HEK293 (cell line): ENCODE data around the gene SLC35C1.

Experiments
- CTCF ChIA-PET: fragments of 350-600 bp; formaldehyde crosslinking; extraction: SDS; loops from one replicate; lab custom pipeline; 2021; ENCODE audit warnings: antibody characterized with exemption; lab: Yijun Ruan, JAX
- POLR2A ChIA-PET: fragments of 300-600 bp; formaldehyde crosslinking; extraction: SDS; loops from one replicate; lab custom pipeline; 2020; ENCODE audit warnings: antibody characterized with exemption, inconsistent platforms; lab: Yijun Ruan, JAX
- H3K27ac ChIP-seq: fragments of 200-500 bp; sonication (Bioruptor generic); 2 replicates; pipeline ENCODE4 v1.5.1; 2014; ENCODE audit warnings: low read depth, low read length, control low read depth, inconsistent platforms; ENCODE audit errors: extremely low read depth
- H3K36me3 ChIP-seq, 2 experiments: fragments of 200-500 bp in 1 of 2; sonication (Bioruptor generic) in 1 of 2; 1 replicate in 1 of 2; 2 replicates in 1 of 2; pipeline ENCODE4 v1.5.1; 2014 to 2017; ENCODE audit warnings: inconsistent platforms in 2 of 2, low read length in 2 of 2; ENCODE audit not compliant: control insufficient read depth in 2 of 2, insufficient read depth in 1 of 2
- H3K4me1 ChIP-seq: fragments of 200-500 bp; sonication (Bioruptor generic); 2 replicates; pipeline ENCODE4 v1.5.1; 2014; ENCODE audit warnings: mild to moderate bottlenecking, low read length, inconsistent platforms; ENCODE audit not compliant: control insufficient read depth, insufficient read depth
- H3K4me3 ChIP-seq: 2 replicates; pipeline ENCODE4 v1.5.1; 2011; ENCODE audit warnings: low read depth, mild to moderate bottlenecking, control low read depth, low read length, moderate library complexity
- H3K9me3 ChIP-seq: fragments of 200-500 bp; sonication (Bioruptor generic); 2 replicates; pipeline ENCODE4 v1.5.1; 2014; ENCODE audit warnings: low read depth, low read length, inconsistent platforms; ENCODE audit not compliant: control insufficient read depth, insufficient read depth
- HOXA7 ChIP-seq: sonication (generic); formaldehyde crosslinking; IDR thresholded peaks from 2 replicates; pipeline ENCODE4 v1.8.1; 2022; ENCODE audit warnings: missing genetic modification reagents, borderline replicate concordance
- IKZF3 ChIP-seq: fragments of 450-650 bp; IDR thresholded peaks from 2 replicates; pipeline ENCODE4 v1.5.0; 2018; ENCODE audit warnings: missing biosample characterization, mild to moderate bottlenecking, missing genetic modification characterization, moderate library complexity
- OVOL3 ChIP-seq: fragments of 450-650 bp; formaldehyde crosslinking; IDR thresholded peaks from 2 replicates; pipeline ENCODE4 v1.5.1; 2016; ENCODE audit warnings: missing biosample characterization, missing genetic modification characterization
- REPIN1 ChIP-seq: fragments of 450-650 bp; formaldehyde crosslinking; IDR thresholded peaks from 2 replicates; pipeline ENCODE4 v1.5.1; 2017; ENCODE audit warnings: missing biosample characterization, missing genetic modification characterization, low read depth
- ZNF169 ChIP-seq: fragments of 450-650 bp; formaldehyde crosslinking; IDR thresholded peaks from 2 replicates; pipeline ENCODE4 v1.5.1; 2016; ENCODE audit warnings: missing biosample characterization, missing genetic modification characterization
- ZNF214 ChIP-seq: fragments of 450-650 bp; formaldehyde crosslinking; IDR thresholded peaks from 2 replicates; pipeline ENCODE4 v1.5.1; 2017; ENCODE audit warnings: missing biosample characterization, mild to moderate bottlenecking, missing genetic modification characterization, borderline replicate concordance
- ZNF324 ChIP-seq: fragments of 450-650 bp; formaldehyde crosslinking; IDR thresholded peaks from 2 replicates; pipeline ENCODE4 v1.5.1; 2016; ENCODE audit warnings: missing biosample characterization, missing genetic modification characterization
- ZNF354C ChIP-seq: fragments of 450-650 bp; formaldehyde crosslinking; IDR thresholded peaks from 2 replicates; pipeline ENCODE4 v1.5.1; 2016; ENCODE audit warnings: missing biosample characterization, missing genetic modification characterization, low read depth, borderline replicate concordance
- ZNF391 ChIP-seq: fragments of 450-650 bp; formaldehyde crosslinking; IDR thresholded peaks from 2 replicates; pipeline ENCODE4 v1.5.1; 2016; ENCODE audit warnings: low read depth, missing biosample characterization, missing genetic modification characterization, borderline replicate concordance
- ZNF404 ChIP-seq: fragments of 450-650 bp; formaldehyde crosslinking; IDR thresholded peaks from 2 replicates; pipeline ENCODE4 v1.5.1; 2017; ENCODE audit warnings: missing biosample characterization, missing genetic modification characterization
- ZNF473 ChIP-seq: fragments of 450-650 bp; formaldehyde crosslinking; IDR thresholded peaks from 2 replicates; pipeline ENCODE4 v1.5.1; 2017; ENCODE audit warnings: missing biosample characterization, missing genetic modification characterization
- ZNF558 ChIP-seq: fragments of 450-650 bp; formaldehyde crosslinking; IDR thresholded peaks from 2 replicates; pipeline ENCODE4 v1.5.1; 2016; ENCODE audit warnings: missing biosample characterization, missing genetic modification characterization
- ZNF600 ChIP-seq: fragments of 450-650 bp; formaldehyde crosslinking; IDR thresholded peaks from 2 replicates; pipeline ENCODE4 v1.5.1; 2016; ENCODE audit warnings: missing biosample characterization, missing genetic modification characterization
- ZNF624 ChIP-seq: fragments of 450-650 bp; formaldehyde crosslinking; IDR thresholded peaks from 2 replicates; pipeline ENCODE4 v1.5.1; 2017; ENCODE audit warnings: missing biosample characterization, missing genetic modification characterization
- ZNF660 ChIP-seq: fragments of 450-650 bp; IDR thresholded peaks from 2 replicates; pipeline ENCODE4 v1.5.1; 2018; ENCODE audit warnings: missing biosample characterization, mild to moderate bottlenecking, missing genetic modification characterization
- ZNF670 ChIP-seq: fragments of 450-650 bp; formaldehyde crosslinking; IDR thresholded peaks from 2 replicates; pipeline ENCODE4 v1.5.1; 2016; ENCODE audit warnings: missing biosample characterization, missing genetic modification characterization, low read depth
- TF ChIP-seq, protein P1 (sequence below): fragments of 450-650 bp; formaldehyde crosslinking; IDR thresholded peaks from 2 replicates; pipeline ENCODE4 v1.5.1; 2016; ENCODE audit warnings: missing biosample characterization, missing genetic modification characterization
- TF ChIP-seq, protein P2 (sequence below): fragments of 450-650 bp; formaldehyde crosslinking; IDR thresholded peaks from 2 replicates; pipeline ENCODE4; 2016; ENCODE audit warnings: missing biosample characterization, missing genetic modification characterization
- TF ChIP-seq, protein P3 (sequence below): IDR thresholded peaks from 2 replicates; pipeline ENCODE4 v1.6.1; 2011; ENCODE audit warnings: mild to moderate bottlenecking, low read depth, low read length, borderline replicate concordance
- TF ChIP-seq, protein P4 (sequence below): fragments of 450-650 bp; formaldehyde crosslinking; IDR thresholded peaks from 2 replicates; pipeline ENCODE4 v1.5.1; 2016; ENCODE audit warnings: missing biosample characterization, missing genetic modification characterization

SLC35C1 gene

DNA sequence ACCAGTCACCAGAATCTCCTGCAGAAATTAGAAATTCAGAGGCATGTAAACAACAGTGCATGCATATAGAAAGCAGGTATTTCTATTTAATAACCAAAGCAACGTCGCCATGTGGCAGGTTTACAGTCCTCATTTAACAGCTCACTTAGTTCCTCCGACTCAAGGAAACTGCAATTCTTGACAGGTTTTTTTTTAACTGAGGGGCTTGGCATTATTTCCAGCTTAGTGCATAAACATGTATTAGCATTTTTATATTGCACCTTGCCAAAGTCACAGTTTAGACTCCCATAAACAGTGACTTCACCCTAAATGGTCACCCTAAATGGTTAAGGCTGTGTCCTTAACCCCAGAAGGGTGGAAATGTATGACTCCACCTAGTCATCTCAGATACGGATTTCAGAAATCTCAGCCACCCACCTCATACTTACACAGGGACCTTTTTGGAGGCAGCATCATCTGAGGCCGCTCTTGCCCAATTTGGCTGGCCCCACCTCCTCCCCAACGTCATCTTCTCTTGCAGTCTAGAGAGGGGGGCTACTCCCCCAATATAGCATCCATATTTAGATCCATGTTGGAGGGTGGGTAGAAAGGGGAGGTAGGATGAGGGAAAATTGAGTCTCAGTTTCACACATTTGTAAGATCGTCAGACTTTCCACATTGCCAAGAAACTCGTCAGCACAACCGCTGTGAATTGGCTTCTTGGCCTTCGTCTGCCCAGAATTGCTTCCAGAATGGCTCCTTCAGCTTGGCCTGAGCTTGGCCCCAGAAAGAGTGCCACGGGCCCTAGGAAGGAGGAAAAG lies 31.8 kb upstream of the SLC35C1 start (continued):
- TF ChIP-seq, protein P1, sequence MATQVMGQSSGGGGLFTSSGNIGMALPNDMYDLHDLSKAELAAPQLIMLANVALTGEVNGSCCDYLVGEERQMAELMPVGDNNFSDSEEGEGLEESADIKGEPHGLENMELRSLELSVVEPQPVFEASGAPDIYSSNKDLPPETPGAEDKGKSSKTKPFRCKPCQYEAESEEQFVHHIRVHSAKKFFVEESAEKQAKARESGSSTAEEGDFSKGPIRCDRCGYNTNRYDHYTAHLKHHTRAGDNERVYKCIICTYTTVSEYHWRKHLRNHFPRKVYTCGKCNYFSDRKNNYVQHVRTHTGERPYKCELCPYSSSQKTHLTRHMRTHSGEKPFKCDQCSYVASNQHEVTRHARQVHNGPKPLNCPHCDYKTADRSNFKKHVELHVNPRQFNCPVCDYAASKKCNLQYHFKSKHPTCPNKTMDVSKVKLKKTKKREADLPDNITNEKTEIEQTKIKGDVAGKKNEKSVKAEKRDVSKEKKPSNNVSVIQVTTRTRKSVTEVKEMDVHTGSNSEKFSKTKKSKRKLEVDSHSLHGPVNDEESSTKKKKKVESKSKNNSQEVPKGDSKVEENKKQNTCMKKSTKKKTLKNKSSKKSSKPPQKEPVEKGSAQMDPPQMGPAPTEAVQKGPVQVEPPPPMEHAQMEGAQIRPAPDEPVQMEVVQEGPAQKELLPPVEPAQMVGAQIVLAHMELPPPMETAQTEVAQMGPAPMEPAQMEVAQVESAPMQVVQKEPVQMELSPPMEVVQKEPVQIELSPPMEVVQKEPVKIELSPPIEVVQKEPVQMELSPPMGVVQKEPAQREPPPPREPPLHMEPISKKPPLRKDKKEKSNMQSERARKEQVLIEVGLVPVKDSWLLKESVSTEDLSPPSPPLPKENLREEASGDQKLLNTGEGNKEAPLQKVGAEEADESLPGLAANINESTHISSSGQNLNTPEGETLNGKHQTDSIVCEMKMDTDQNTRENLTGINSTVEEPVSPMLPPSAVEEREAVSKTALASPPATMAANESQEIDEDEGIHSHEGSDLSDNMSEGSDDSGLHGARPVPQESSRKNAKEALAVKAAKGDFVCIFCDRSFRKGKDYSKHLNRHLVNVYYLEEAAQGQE (tag by site-specific recombination): no peak
- TF ChIP-seq REPIN1: no peak
- TF ChIP-seq, protein P2, sequence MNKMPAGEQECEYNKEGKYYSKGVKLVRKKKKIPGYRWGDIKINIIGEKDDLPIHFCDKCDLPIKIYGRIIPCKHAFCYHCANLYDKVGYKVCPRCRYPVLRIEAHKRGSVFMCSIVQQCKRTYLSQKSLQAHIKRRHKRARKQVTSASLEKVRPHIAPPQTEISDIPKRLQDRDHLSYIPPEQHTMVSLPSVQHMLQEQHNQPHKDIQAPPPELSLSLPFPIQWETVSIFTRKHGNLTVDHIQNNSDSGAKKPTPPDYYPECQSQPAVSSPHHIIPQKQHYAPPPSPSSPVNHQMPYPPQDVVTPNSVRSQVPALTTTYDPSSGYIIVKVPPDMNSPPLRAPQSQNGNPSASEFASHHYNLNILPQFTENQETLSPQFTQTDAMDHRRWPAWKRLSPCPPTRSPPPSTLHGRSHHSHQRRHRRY (tag by site-specific recombination): no peak
- no peak for TF ChIP-seq ZNF214 (tag by site-specific recombination)

DNA sequence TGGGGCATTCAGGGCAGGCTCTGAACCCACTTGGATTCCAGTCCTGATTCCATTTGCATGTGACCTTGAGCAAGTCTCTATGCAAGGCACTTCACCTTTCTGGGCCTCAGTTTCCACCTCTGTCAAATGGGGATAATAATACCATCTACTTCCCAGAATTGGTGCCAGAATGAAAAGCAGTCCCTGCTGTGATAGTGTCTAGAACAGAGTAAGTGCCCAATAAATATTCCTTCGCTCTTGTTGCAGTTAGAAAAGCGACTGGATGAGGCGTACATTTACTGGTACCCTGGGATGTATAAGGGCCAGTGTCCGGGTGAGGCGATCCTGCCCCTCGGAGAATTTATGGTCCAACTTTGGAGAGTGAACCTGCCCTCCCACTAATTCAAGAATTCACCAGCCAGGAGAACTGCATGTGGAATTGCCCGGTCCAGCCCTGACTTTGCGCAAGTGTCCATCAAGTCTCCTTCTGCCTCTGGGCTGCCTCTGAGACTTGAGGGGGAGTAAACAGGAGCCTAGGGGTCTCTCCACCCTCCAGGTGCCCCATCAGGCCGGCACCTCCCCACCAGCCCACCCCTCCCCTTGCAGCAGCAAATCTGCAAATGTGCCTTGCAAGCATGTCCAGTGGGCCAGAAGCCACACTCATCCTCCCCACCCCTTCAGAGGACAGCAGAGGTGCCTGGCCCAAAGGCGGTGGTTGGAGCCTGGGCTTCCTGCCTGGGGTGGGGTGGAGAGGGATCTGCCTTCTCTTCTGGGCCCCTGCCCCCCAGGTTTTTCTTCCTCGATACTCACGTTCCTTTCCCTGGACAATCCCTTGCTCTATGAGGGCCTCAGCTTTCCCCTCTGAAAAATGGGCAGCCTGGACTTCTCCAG lies 30.9 kb upstream of the SLC35C1 start:
- Histone ChIP-seq H3K4me3 (no peak overlapping the region), H3K4me1 (no peaks in the 10 kb centered on the region), H3K27ac (no peak overlapping the region), H3K36me3 (no peaks in the 10 kb centered on the region), H3K9me3 (no peaks in the 10 kb centered on the region)
- TF ChIP-seq, protein P1 (tag by site-specific recombination): no peak
- TF ChIP-seq ZNF391 (tag by site-specific recombination) (no peak), ZNF473 (no peak)
- TF ChIP-seq, protein P3, sequence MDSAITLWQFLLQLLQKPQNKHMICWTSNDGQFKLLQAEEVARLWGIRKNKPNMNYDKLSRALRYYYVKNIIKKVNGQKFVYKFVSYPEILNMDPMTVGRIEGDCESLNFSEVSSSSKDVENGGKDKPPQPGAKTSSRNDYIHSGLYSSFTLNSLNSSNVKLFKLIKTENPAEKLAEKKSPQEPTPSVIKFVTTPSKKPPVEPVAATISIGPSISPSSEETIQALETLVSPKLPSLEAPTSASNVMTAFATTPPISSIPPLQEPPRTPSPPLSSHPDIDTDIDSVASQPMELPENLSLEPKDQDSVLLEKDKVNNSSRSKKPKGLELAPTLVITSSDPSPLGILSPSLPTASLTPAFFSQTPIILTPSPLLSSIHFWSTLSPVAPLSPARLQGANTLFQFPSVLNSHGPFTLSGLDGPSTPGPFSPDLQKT: no peak
- ChIA-PET POLR2A (no interaction called here), CTCF (interaction anchor here (0.5 to 5.1 kb wide), 4 partner anchors 10 to 838 kb away, joined by 3 to 97 read pairs (median 19); no protein-coding TSS in a partner anchor)

DNA sequence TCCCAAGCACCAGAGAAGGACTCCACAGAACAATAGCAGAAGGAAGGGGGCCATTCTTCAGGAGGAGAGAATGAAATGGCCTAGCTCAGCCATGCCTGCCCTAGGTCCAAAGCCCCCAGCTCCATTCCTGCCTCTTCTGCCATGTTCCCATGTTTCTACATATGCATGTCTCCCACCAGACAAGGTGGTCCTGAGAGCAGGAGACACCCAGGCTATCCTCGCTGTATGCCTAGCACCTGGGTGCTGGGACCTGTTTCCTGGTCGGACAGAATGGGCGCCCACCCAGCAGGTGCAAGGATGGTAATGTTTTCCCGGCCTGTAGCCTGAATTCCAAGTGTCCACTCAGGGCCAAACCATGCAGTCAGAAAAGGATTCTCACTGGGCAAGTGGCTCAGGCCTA lies 30.2 kb upstream of the SLC35C1 start:
- no peak overlapping the region for H3K4me3 ChIP-seq
- no peaks in the 10 kb centered on the region for H3K36me3 ChIP-seq
- H3K9me3 ChIP-seq: no peaks in the 10 kb centered on the region
- no peak overlapping the region for H3K27ac ChIP-seq
- H3K4me1 ChIP-seq: no peaks in the 10 kb centered on the region
- POLR2A ChIA-PET: no interaction called here
- CTCF ChIA-PET: interaction anchor here (0.6 to 5.1 kb wide), 2 partner anchors 9 to 434 kb away, joined by 4 to 34 read pairs; no protein-coding TSS in a partner anchor
- no peak for TF ChIP-seq ZNF600 (tag by site-specific recombination)
- no peak for TF ChIP-seq ZNF354C (tag by site-specific recombination)
- no peak for TF ChIP-seq IKZF3 (tag by site-specific recombination)
- no peak for TF ChIP-seq ZNF324 (tag by site-specific recombination)
- TF ChIP-seq ZNF558 (tag by site-specific recombination): no peak
- no peak for TF ChIP-seq ZNF660 (tag by site-specific recombination)
- no peak for TF ChIP-seq ZNF404 (tag by site-specific recombination)
- TF ChIP-seq, protein P4, sequence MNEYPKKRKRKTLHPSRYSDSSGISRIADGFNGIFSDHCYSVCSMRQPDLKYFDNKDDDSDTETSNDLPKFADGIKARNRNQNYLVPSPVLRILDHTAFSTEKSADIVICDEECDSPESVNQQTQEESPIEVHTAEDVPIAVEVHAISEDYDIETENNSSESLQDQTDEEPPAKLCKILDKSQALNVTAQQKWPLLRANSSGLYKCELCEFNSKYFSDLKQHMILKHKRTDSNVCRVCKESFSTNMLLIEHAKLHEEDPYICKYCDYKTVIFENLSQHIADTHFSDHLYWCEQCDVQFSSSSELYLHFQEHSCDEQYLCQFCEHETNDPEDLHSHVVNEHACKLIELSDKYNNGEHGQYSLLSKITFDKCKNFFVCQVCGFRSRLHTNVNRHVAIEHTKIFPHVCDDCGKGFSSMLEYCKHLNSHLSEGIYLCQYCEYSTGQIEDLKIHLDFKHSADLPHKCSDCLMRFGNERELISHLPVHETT (tag by site-specific recombination): no peak
- no peak for TF ChIP-seq ZNF624 (tag by site-specific recombination)
- no peak for TF ChIP-seq OVOL3 (tag by site-specific recombination)
- TF ChIP-seq ZNF670 (tag by site-specific recombination): no peak
- no peak for TF ChIP-seq ZNF169 (tag by site-specific recombination)
- TF ChIP-seq HOXA7 (CRISPR knock-in tag): no peak
